Epithelial cell of prostate (primary cell): ENCODE results near the gene PRADC1.
"Not testable (repeated sequence)": the region's sequence is repeated elsewhere in the genome, so short reads cannot be mapped to it uniquely, and the experiment has no call there.

ENCODE experiments used
- DNase-seq: peaks from one replicate; pipeline ENCODE4 v3.0.0-alpha.2; 2011; ENCODE audit warnings: low read depth, low spot score
- H3K27ac ChIP-seq: fragments of 450-650 bp; 2 replicates; pipeline ENCODE4 v1.5.1; 2017; ENCODE audit warnings: mild to moderate bottlenecking

PRADC1 gene

GRCh38 chr2:73233154-73233931, at the start of gene PRADC1:
Gene PRADC1, minus strand, starts transcription at chr2:73233239. Its CDS starts 79 bp downstream, at chr2:73233160.
- peak; percentile 99 for DNase-seq

GRCh38 chr2:73281244-73281643, 48.2 kb upstream of the PRADC1 start:
- no peak for DNase-seq
- H3K27ac ChIP-seq = no peak overlapping the region

More at GRCh38 chr2:73233154-73233931, at the start of gene PRADC1:
- H3K27ac ChIP-seq = peak within 1 kb of the TSS; percentile 78

GRCh38 chr2:73279852-73280251, 46.8 kb upstream of the PRADC1 start:
- H3K27ac ChIP-seq = no peak overlapping the region
- no peak for DNase-seq

- no peak for DNase-seq
- no peak overlapping the region for H3K27ac ChIP-seq
These were observed 39.2 kb upstream of the PRADC1 start for GRCh38 chr2:73272270-73272669.

GRCh38 chr2:73269686-73270465, 36.8 kb upstream of the PRADC1 start:
- DNase-seq = no peak
- H3K27ac ChIP-seq = peak overlapping the region; percentile 34

GRCh38 chr2:73268830-73269685, 36.0 kb upstream of the PRADC1 start:
- DNase-seq = no peak
- H3K27ac ChIP-seq = peak overlapping the region; percentile 34

- DNase-seq = no peak
- H3K27ac ChIP-seq = peak overlapping the region; percentile 34
These were observed 35.4 kb upstream of the PRADC1 start for GRCh38 chr2:73268366-73268829.

GRCh38 chr2:73267008-73267407, 34.0 kb upstream of the PRADC1 start:
- H3K27ac ChIP-seq = no peak overlapping the region
- no peak for DNase-seq

GRCh38 chr2:73266061-73266901, 33.2 kb upstream of the PRADC1 start:
- no peak overlapping the region for H3K27ac ChIP-seq
- no peak for DNase-seq

- H3K27ac ChIP-seq = no peak overlapping the region
- no peak for DNase-seq
These were observed 32.4 kb upstream of the PRADC1 start for GRCh38 chr2:73265298-73266060.

- no peak for DNase-seq
- H3K27ac ChIP-seq = no peak overlapping the region
These were observed 31.7 kb upstream of the PRADC1 start for GRCh38 chr2:73264783-73265182.

- no peak overlapping the region for H3K27ac ChIP-seq
- DNase-seq = no peak
These were observed 31.2 kb upstream of the PRADC1 start for GRCh38 chr2:73264332-73264606.

GRCh38 chr2:73263540-73264331, 30.7 kb upstream of the PRADC1 start:
- no peak for DNase-seq
- H3K27ac ChIP-seq = no peak overlapping the region

- H3K27ac ChIP-seq, DNase-seq: not testable (repeated sequence)
These were observed 29.8 kb upstream of the PRADC1 start for GRCh38 chr2:73262691-73263429.

GRCh38 chr2:73262108-73262651, 29.1 kb upstream of the PRADC1 start:
- DNase-seq = no peak

GRCh38 chr2:73260338-73260984, 27.4 kb upstream of the PRADC1 start:
- DNase-seq = no peak

More at GRCh38 chr2:73262108-73262651, 29.1 kb upstream of the PRADC1 start:
- H3K27ac ChIP-seq = no peak overlapping the region

More at GRCh38 chr2:73260338-73260984, 27.4 kb upstream of the PRADC1 start:
- no peak overlapping the region for H3K27ac ChIP-seq
